Progenitor cell of endocrine pancreas (in vitro differentiated cells): ENCODE results near the gene MERTK. TPM values are rescaled to one million over a fixed set of nuclear protein-coding genes. Genes with fewer than 3 reads are reported as not detected.

ENCODE experiments used
- DNase-seq: peaks from one replicate; pipeline ENCODE4 v3.0.0; 2021; ENCODE audit warnings: low spot score; ENCODE audit not compliant: unreplicated experiment
- H3K27ac Mint-ChIP-seq: 2 replicates; pipeline ENCODE4 v1.8.0; 2021; ENCODE audit warnings: mild to moderate bottlenecking, moderate library complexity, mixed read lengths
- H3K27me3 Mint-ChIP-seq: 2 replicates; pipeline ENCODE4 v1.8.0; 2021; ENCODE audit warnings: mixed read lengths
- H3K36me3 Mint-ChIP-seq: 2 replicates; pipeline ENCODE4 v1.8.0; 2022; ENCODE audit warnings: mixed read lengths; ENCODE audit not compliant: insufficient read depth
- H3K4me1 Mint-ChIP-seq: 2 replicates; pipeline ENCODE4 v1.8.0; 2021; ENCODE audit warnings: low read depth, mixed read lengths
- H3K4me3 Mint-ChIP-seq: 2 replicates; pipeline ENCODE4 v1.8.0; 2021; ENCODE audit warnings: low read depth, mild to moderate bottlenecking, moderate library complexity, mixed read lengths
- H3K9me3 Mint-ChIP-seq: 2 replicates; pipeline ENCODE4 v1.8.0; 2021; ENCODE audit warnings: low read depth, mixed read lengths
- CTCF ChIP-seq: fragments of 200-600 bp; sonication (generic); IDR thresholded peaks from one replicate; pipeline ENCODE4 v1.5.0; 2021; ENCODE audit warnings: antibody characterized with exemption, mild to moderate bottlenecking; ENCODE audit not compliant: unreplicated experiment
- total RNA-seq: library from RNA; stranded (reverse); gene quantifications from 2 replicates; pipeline ENCODE4 v1.2.1, GENCODE V29; 2021

The MERTK gene
- total RNA-seq, 1 donor from 2014 or later = 20.1 TPM

GRCh38 chr2:112074506-112074905 is 176.1 kb downstream of the MERTK start:
- Mint-ChIP-seq H3K27me3 (no peaks in the 10 kb centered on the region), H3K4me1 (peaks cover 2% of the 10 kb centered on the region), H3K4me3 (no peak overlapping the region), H3K27ac (no peak overlapping the region), H3K36me3 (peaks cover 51% of the 10 kb centered on the region), H3K9me3 (peaks cover 15% of the 10 kb centered on the region)
- no peak for TF ChIP-seq CTCF
- no peak for DNase-seq

- H3K27ac Mint-ChIP-seq = no peak overlapping the region
These were observed 177.3 kb downstream of the MERTK start for GRCh38 chr2:112075490-112076260.

GRCh38 chr2:112077814-112078213 is 179.4 kb downstream of the MERTK start:
- DNase-seq = no peak
- Mint-ChIP-seq H3K4me1 (peaks cover 2% of the 10 kb centered on the region), H3K27me3 (no peaks in the 10 kb centered on the region), H3K36me3 (peaks cover 36% of the 10 kb centered on the region), H3K4me3 (no peak overlapping the region), H3K9me3 (peaks cover 9% of the 10 kb centered on the region), H3K27ac (no peak overlapping the region)
- TF ChIP-seq CTCF = no peak

More at GRCh38 chr2:112075490-112076260, 177.3 kb downstream of the MERTK start:
- Mint-ChIP-seq H3K27me3 (no peaks in the 10 kb centered on the region), H3K4me3 (no peak overlapping the region), H3K4me1 (peaks cover 2% of the 10 kb centered on the region), H3K36me3 (peaks cover 43% of the 10 kb centered on the region), H3K9me3 (peaks cover 9% of the 10 kb centered on the region)
- no peak for DNase-seq
- no peak for TF ChIP-seq CTCF

Other genes with a start within 250 kb of the MERTK start
- 54.9 and 61.5 TPM in 2 replicates for gene ANAPC1, start 14.4 kb upstream of the MERTK start, total RNA-seq
- gene TMEM87B, start 156.7 kb downstream of the MERTK start, total RNA-seq = 15.4 and 15.9 TPM in 2 replicates
- gene FBLN7, start 239.8 kb downstream of the MERTK start, total RNA-seq = 9.3 and 13.3 TPM in 2 replicates